Nephron progenitor cell (in vitro differentiated cells): Measurements from ENCODE around the gene C4orf36.
"Not testable (repeated sequence)": the region's sequence is repeated elsewhere in the genome, so short reads cannot be mapped to it uniquely, and the experiment has no call there.

Source experiments
- DNase-seq: peaks from one replicate; pipeline ENCODE4 v3.0.0; 2021
- H3K27ac Mint-ChIP-seq: 2 replicates; pipeline ENCODE4 v1.8.0; 2021; ENCODE audit warnings: mild to moderate bottlenecking, moderate library complexity, mixed read lengths
- H3K27me3 Mint-ChIP-seq: 2 replicates; pipeline ENCODE4 v1.8.0; 2021; ENCODE audit warnings: mild to moderate bottlenecking, low read depth, mixed read lengths; ENCODE audit not compliant: poor library complexity
- H3K36me3 Mint-ChIP-seq: 2 replicates; pipeline ENCODE4 v1.8.0; 2021; ENCODE audit warnings: low read depth, mixed read lengths
- H3K4me1 Mint-ChIP-seq: 2 replicates; pipeline ENCODE4 v1.8.0; 2021; ENCODE audit warnings: mixed read lengths
- H3K4me3 Mint-ChIP-seq: 2 replicates; pipeline ENCODE4 v1.8.0; 2021; ENCODE audit warnings: mild to moderate bottlenecking, moderate library complexity, mixed read lengths
- H3K9me3 Mint-ChIP-seq: 2 replicates; pipeline ENCODE4 v1.8.0; 2021; ENCODE audit warnings: mild to moderate bottlenecking, moderate library complexity, mixed read lengths
- TF ChIP-seq, protein P1 (sequence below): fragments of 200-600 bp; sonication (generic); IDR thresholded peaks from 2 replicates; pipeline ENCODE4 v1.5.0; 2021; ENCODE audit warnings: antibody characterized with exemption

The C4orf36 gene

DNA sequence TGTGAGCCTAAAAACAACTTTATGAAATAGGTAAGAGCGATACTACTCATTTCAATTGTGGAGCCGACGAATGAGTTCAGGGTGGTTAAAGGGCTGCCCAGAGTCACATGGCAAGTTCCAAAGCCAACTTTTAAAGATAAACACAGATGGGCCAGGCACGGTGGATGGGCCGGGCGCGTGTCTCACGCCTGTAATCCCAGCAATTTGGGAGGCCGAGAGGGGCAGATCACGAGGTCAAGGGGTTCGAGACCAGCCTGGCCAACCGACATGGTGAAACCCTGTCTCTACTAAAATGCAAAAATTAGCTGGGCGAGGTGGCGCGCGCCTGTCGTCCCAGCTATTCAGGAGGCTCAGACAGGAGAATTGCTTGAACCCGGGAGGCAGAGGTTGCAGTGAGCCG is 914 bp upstream of the C4orf36 start:
- no peak for DNase-seq
- no peaks in the 10 kb centered on the region for H3K9me3 Mint-ChIP-seq
- peaks cover 3% of the 10 kb centered on the region for H3K27me3 Mint-ChIP-seq
- peaks cover 21% of the 10 kb centered on the region for H3K4me1 Mint-ChIP-seq
- TF ChIP-seq, protein P1, sequence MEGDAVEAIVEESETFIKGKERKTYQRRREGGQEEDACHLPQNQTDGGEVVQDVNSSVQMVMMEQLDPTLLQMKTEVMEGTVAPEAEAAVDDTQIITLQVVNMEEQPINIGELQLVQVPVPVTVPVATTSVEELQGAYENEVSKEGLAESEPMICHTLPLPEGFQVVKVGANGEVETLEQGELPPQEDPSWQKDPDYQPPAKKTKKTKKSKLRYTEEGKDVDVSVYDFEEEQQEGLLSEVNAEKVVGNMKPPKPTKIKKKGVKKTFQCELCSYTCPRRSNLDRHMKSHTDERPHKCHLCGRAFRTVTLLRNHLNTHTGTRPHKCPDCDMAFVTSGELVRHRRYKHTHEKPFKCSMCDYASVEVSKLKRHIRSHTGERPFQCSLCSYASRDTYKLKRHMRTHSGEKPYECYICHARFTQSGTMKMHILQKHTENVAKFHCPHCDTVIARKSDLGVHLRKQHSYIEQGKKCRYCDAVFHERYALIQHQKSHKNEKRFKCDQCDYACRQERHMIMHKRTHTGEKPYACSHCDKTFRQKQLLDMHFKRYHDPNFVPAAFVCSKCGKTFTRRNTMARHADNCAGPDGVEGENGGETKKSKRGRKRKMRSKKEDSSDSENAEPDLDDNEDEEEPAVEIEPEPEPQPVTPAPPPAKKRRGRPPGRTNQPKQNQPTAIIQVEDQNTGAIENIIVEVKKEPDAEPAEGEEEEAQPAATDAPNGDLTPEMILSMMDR, result no peak
- no peaks in the 10 kb centered on the region for H3K36me3 Mint-ChIP-seq
- peak overlapping the region; percentile 88 for H3K4me3 Mint-ChIP-seq
- H3K27ac Mint-ChIP-seq, result no peak overlapping the region

GRCh38 chr4:86892636-86892960 is 376 bp upstream of the C4orf36 start:
- Mint-ChIP-seq H3K4me3 (peak overlapping the region; percentile 88), H3K27me3 (peaks cover 3% of the 10 kb centered on the region), H3K27ac (no peak overlapping the region), H3K36me3 (peaks cover 4% of the 10 kb centered on the region), H3K4me1 (peaks cover 21% of the 10 kb centered on the region), H3K9me3 (no peaks in the 10 kb centered on the region)
- TF ChIP-seq, protein P1, result no peak
- no peak for DNase-seq

- peaks cover 5% of the 10 kb centered on the region for H3K36me3 Mint-ChIP-seq
- H3K27me3 Mint-ChIP-seq, result peaks cover 3% of the 10 kb centered on the region
- DNase-seq, result no peak
- TF ChIP-seq, protein P1, result no peak
- H3K4me1 Mint-ChIP-seq, result peaks cover 21% of the 10 kb centered on the region
- no peak overlapping the region for H3K27ac Mint-ChIP-seq
- no peaks in the 10 kb centered on the region for H3K9me3 Mint-ChIP-seq
- peak overlapping the region; percentile 88 for H3K4me3 Mint-ChIP-seq
Measured at GRCh38 chr4:86890790-86891189, 1.4 kb downstream of the C4orf36 start.

GRCh38 chr4:86879641-86880040 is 12.6 kb downstream of the C4orf36 start:
- TF ChIP-seq, protein P1, result no peak
- no peak for DNase-seq
- Mint-ChIP-seq H3K27ac (no peak overlapping the region), H3K4me3 (no peak overlapping the region), H3K4me1 (no peaks in the 10 kb centered on the region), H3K9me3 (peaks cover 45% of the 10 kb centered on the region), H3K36me3 (peaks cover 12% of the 10 kb centered on the region), H3K27me3 (no peaks in the 10 kb centered on the region)

DNA sequence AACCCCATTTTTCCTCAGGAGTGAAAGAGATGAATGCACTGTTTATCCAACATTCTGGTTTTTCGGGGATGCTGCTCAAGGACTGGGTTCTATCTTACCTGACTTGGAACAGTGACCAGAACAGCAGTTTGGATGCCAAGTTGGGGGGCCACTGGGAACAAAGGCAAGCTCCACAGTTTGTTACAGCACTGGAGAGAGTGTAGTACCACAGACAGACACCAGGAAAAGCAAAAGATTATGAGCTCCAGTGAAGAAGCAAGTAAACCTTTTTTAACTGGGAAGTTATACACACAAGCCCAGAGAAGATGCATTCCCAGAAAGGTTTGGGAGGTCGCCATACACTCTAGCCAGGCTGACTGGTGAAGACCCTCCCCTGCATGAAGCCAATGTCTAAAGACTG is 13.6 kb downstream of the C4orf36 start:
- Mint-ChIP-seq H3K27ac (no peak overlapping the region), H3K36me3 (peaks cover 12% of the 10 kb centered on the region), H3K9me3 (peaks cover 35% of the 10 kb centered on the region), H3K4me3 (no peak overlapping the region), H3K4me1 (no peaks in the 10 kb centered on the region), H3K27me3 (no peaks in the 10 kb centered on the region)
- no peak for DNase-seq
- TF ChIP-seq, protein P1, result no peak

DNA sequence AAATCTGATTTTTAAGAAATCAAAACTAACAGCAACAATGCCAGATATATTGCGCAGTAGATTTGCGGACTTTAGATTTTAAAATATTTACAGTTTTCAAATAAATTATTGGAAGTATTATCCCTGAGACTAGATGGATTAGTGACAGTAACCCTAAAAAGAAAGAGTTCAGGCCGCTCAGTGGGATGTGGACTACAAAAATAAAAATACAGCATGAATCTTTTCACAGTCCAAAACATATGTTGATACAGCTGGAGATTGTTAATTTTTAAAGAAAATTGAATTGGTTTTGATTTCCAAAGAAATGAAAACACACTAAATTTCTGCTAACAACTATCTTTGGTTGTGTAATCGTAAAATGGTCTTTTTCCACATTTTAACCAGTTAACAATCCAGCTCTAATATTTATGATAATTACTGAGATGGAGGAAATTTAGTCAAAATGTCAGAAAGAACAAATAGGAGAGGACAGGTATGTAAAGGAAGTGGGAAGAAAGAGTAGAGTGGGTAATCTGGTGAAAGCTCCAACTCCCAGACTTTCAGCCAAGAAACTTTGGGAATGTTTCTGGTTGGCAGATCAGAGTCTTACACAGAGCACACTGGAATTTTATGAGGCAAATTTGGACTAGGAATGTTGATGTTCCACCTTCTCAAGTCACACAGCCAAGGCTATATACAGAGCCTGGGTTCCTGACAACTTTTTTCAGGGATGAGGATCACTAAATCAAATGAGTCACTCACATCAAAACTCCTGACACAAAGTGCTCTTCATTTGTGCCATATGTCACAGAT is 15.1 kb downstream of the C4orf36 start:
- Mint-ChIP-seq H3K36me3 (peaks cover 12% of the 10 kb centered on the region), H3K27ac (peak overlapping the region; percentile 78)

DNA sequence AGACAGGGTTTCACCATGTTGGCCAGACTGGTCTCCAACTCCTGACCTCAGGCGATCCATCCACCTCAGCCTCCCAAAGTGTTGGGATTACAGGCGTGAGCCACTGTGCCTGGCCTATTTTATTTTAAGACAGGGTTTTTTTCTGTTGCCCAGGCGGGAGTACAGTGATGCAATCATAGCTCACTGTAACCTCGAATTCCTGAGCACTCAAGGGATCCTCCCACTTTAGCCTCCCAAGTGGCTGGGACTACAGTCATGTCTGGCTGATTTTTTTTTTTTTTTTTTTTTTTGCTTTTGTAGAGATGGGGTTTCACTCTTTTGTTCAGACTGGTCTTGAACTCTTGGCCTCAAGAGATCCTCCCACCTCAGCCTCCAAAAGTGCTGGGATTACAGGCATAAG is 16.8 kb downstream of the C4orf36 start:
- not testable (repeated sequence) for H3K27ac Mint-ChIP-seq

More for the DNA sequence above, 15.1 kb downstream of the C4orf36 start:
- no peaks in the 10 kb centered on the region for H3K27me3 Mint-ChIP-seq
- no peaks in the 10 kb centered on the region for H3K4me1 Mint-ChIP-seq
- H3K9me3 Mint-ChIP-seq, result peaks cover 35% of the 10 kb centered on the region
- H3K4me3 Mint-ChIP-seq, result no peak overlapping the region
- TF ChIP-seq, protein P1, result no peak
- no peak for DNase-seq

More for the DNA sequence above, 16.8 kb downstream of the C4orf36 start:
- peaks cover 33% of the 10 kb centered on the region for H3K9me3 Mint-ChIP-seq
- H3K27me3 Mint-ChIP-seq, H3K4me3 Mint-ChIP-seq, DNase-seq, H3K4me1 Mint-ChIP-seq: not testable (repeated sequence)
- peaks cover 12% of the 10 kb centered on the region for H3K36me3 Mint-ChIP-seq
